C4-2B (cell line): ENCODE results near the gene SLN.

Source experiments
- CTCF ChIP-seq: fragments of 450-650 bp; conservative IDR thresholded peaks from 2 replicates; pipeline ENCODE4 v1.5.1; 2017; ENCODE audit warnings: mild to moderate bottlenecking
- ZFX ChIP-seq: fragments of 450-650 bp; IDR thresholded peaks from 2 replicates; pipeline ENCODE4 v1.6.1; 2017

- TF ChIP-seq CTCF (no peak), ZFX (no peak)
Measured at GRCh38 chr11:107665018-107665417, 46.8 kb downstream of the SLN start.
